AG10803 (cell line): ENCODE data around the gene DIAPH2.

Source experiments
- DNase-seq: peaks from one replicate; pipeline ENCODE4 v3.0.0; 2010; ENCODE audit warnings: low read depth
- H3K4me3 ChIP-seq: 2 replicates; pipeline ENCODE4 v1.5.1; 2011; ENCODE audit warnings: mild to moderate bottlenecking, low read length, control low read depth
- CTCF ChIP-seq: conservative IDR thresholded peaks from 2 replicates; pipeline ENCODE4 v1.5.1; 2011; ENCODE audit warnings: mild to moderate bottlenecking, low read length, control low read depth, inconsistent platforms

DIAPH2 gene

GRCh38 chrX:97284531-97284930 lies 599.9 kb downstream of the DIAPH2 start:
- H3K4me3 ChIP-seq, result no peak overlapping the region
- no peak for DNase-seq
- no peak for TF ChIP-seq CTCF

- TF ChIP-seq CTCF, result no peak
- no peak overlapping the region for H3K4me3 ChIP-seq
- DNase-seq, result peak; percentile 57
These were observed 605.6 kb downstream of the DIAPH2 start for GRCh38 chrX:97290199-97290598.

- DNase-seq, result no peak
- no peak for TF ChIP-seq CTCF
- no peak overlapping the region for H3K4me3 ChIP-seq
These were observed 609.4 kb downstream of the DIAPH2 start for GRCh38 chrX:97294041-97294440.

GRCh38 chrX:97295954-97296353 lies 611.3 kb downstream of the DIAPH2 start:
- DNase-seq, result no peak
- no peak for TF ChIP-seq CTCF
- H3K4me3 ChIP-seq, result no peak overlapping the region

- H3K4me3 ChIP-seq, result no peak overlapping the region
- TF ChIP-seq CTCF, result no peak
- no peak for DNase-seq
These were observed 622.3 kb downstream of the DIAPH2 start for GRCh38 chrX:97306771-97307470.

GRCh38 chrX:97308171-97308570 lies 623.5 kb downstream of the DIAPH2 start:
- DNase-seq, result peak; percentile 43
- H3K4me3 ChIP-seq, result no peak overlapping the region
- no peak for TF ChIP-seq CTCF

GRCh38 chrX:97309487-97310116 lies 625.0 kb downstream of the DIAPH2 start:
- TF ChIP-seq CTCF, result no peak
- no peak overlapping the region for H3K4me3 ChIP-seq
- DNase-seq, result no peak
